Left renal pelvis (tissue), 4 donors: ENCODE data around the gene SLC27A5. TPM values are rescaled to one million over a fixed set of nuclear protein-coding genes. Genes with fewer than 3 reads are reported as not detected.
"Not testable (repeated sequence)": the region's sequence is repeated elsewhere in the genome, so short reads cannot be mapped to it uniquely, and the experiment has no call there.

Experiments used
- DNase-seq, 4 donors: peaks; one replicate each; pipeline ENCODE4 v3.0.0-alpha.2; 2013; ENCODE audit warnings: low read depth in 4 of 4, low spot score in 3 of 4
- polyA plus RNA-seq, 4 donors: library from polyadenylated mRNA; unstranded; fragments of 120-200 nt; gene quantifications; one replicate each; pipeline ENCODE4 v1.2.1, GENCODE V29; 2013; ENCODE audit not compliant: insufficient read length in 4 of 4

SLC27A5 gene
- polyA plus RNA-seq, 4 donors, result 6.8 to 11.3 (median 8.6) TPM

- DNase-seq, result peak; percentile 91 to 95 (median 94)
Measured at GRCh38 chr19:58499021-58499927, 12.5 kb downstream of the SLC27A5 start.

GRCh38 chr19:58498316-58499020, 13.3 kb downstream of the SLC27A5 start:
- DNase-seq, result no peak

- no peak for DNase-seq
Measured at GRCh38 chr19:58497634-58498170, 14.1 kb downstream of the SLC27A5 start.

GRCh38 chr19:58492265-58492664, 19.5 kb downstream of the SLC27A5 start:
- DNase-seq, result no peak

- DNase-seq, result no peak
Measured at GRCh38 chr19:58491393-58491792, 20.4 kb downstream of the SLC27A5 start.

- not testable (repeated sequence) for DNase-seq
Measured at GRCh38 chr19:58484349-58484748, 27.4 kb downstream of the SLC27A5 start.

GRCh38 chr19:58483776-58484175, 28.0 kb downstream of the SLC27A5 start:
- DNase-seq, result no peak

GRCh38 chr19:58482372-58482771, 29.4 kb downstream of the SLC27A5 start:
- no peak for DNase-seq

GRCh38 chr19:58480831-58481230, 31.0 kb downstream of the SLC27A5 start:
- no peak for DNase-seq

- no peak for DNase-seq
Measured at GRCh38 chr19:58480481-58480830, 31.3 kb downstream of the SLC27A5 start.

- no peak for DNase-seq
Measured at GRCh38 chr19:58479736-58480480, 31.9 kb downstream of the SLC27A5 start.

- DNase-seq, result no peak
Measured at GRCh38 chr19:58479303-58479702, 32.5 kb downstream of the SLC27A5 start.

- no peak for DNase-seq
Measured at GRCh38 chr19:58477871-58478270, 33.9 kb downstream of the SLC27A5 start.

- DNase-seq, result no peak
Measured at GRCh38 chr19:58477130-58477529, 34.7 kb downstream of the SLC27A5 start.

GRCh38 chr19:58476498-58477015, 35.2 kb downstream of the SLC27A5 start:
- DNase-seq, result no peak

GRCh38 chr19:58475714-58476497, 35.9 kb downstream of the SLC27A5 start, which contains the start of gene ZNF446:
ZNF446 (plus strand) TSS chr19:58476352; CDS start chr19:58477219, 867 bp downstream.
- DNase-seq, result peak; percentile 93 to 95 (median 94)

- DNase-seq, result no peak
Measured at GRCh38 chr19:58474997-58475713, 36.6 kb downstream of the SLC27A5 start.

- DNase-seq, result no peak
Measured at GRCh38 chr19:58474291-58474996, 37.3 kb downstream of the SLC27A5 start.
